K562 (cell line): ENCODE results near the gene ARMC12. TPM values are rescaled to one million over a fixed set of nuclear protein-coding genes. Genes with fewer than 3 reads are reported as not detected.

Experiments
- ARHGAP35 ChIP-seq: fragments of 450-650 bp; IDR thresholded peaks from 2 replicates; pipeline ENCODE4 v1.6.1; 2018; ENCODE audit not compliant: partially characterized antibody
- BACH1 ChIP-seq: fragments of 200-800 bp; sonication (Bioruptor generic); IDR thresholded peaks from 2 replicates; pipeline ENCODE4 v1.6.1; 2016; ENCODE audit warnings: missing genetic modification characterization, missing compliant biosample characterization
- BCOR ChIP-seq: fragments of 450-650 bp; IDR thresholded peaks from 2 replicates; pipeline ENCODE4 v1.6.1; 2016
- CBFB ChIP-seq: sonication (generic); formaldehyde crosslinking; IDR thresholded peaks from 2 replicates; pipeline ENCODE4 v1.4.0; 2020; ENCODE audit warnings: mild to moderate bottlenecking, missing genetic modification reagents
- CREM ChIP-seq: IDR thresholded peaks from 2 replicates; pipeline ENCODE4 v1.6.1; 2014; ENCODE audit warnings: antibody characterized with exemption, low read depth
- DEAF1 ChIP-seq: fragments of 450-650 bp; formaldehyde crosslinking; IDR thresholded peaks from 2 replicates; pipeline ENCODE4 v1.4.0; 2020; ENCODE audit warnings: mild to moderate bottlenecking, moderate library complexity
- DNMT1 ChIP-seq: fragments of 450-650 bp; IDR thresholded peaks from 2 replicates; pipeline ENCODE4 v1.6.1; 2016; ENCODE audit warnings: antibody characterized with exemption, mild to moderate bottlenecking
- HOXB6 ChIP-seq: fragments of 250-450 bp; sonication (Bioruptor Pico); IDR thresholded peaks from 2 replicates; pipeline ENCODE4 v1.5.1; 2022; ENCODE audit warnings: mild to moderate bottlenecking, borderline replicate concordance
- LEF1 ChIP-seq: fragments of 450-650 bp; IDR thresholded peaks from 2 replicates; pipeline ENCODE4 v1.6.1; 2016; ENCODE audit warnings: mild to moderate bottlenecking
- MYBL2 ChIP-seq, 2 experiments: fragments of 450-650 bp in 1 of 2; sonication (generic) in 1 of 2; formaldehyde crosslinking in 1 of 2; IDR thresholded peaks; 2 replicates each; pipeline versions ENCODE4 v1.6.1 to v1.8.1; 2017 to 2022; ENCODE audit warnings: borderline replicate concordance in 1 of 2, inconsistent platforms in 1 of 2, low read depth in 1 of 2, mild to moderate bottlenecking in 1 of 2, missing genetic modification reagents in 1 of 2, moderate library complexity in 1 of 2
- NCOR1 ChIP-seq: fragments of 450-650 bp; IDR thresholded peaks from 2 replicates; pipeline ENCODE4 v1.6.1; 2016; ENCODE audit warnings: mild to moderate bottlenecking, moderate library complexity
- SMARCA4 ChIP-seq: fragments of 450-650 bp; IDR thresholded peaks from 2 replicates; pipeline ENCODE4 v1.6.1; 2016
- TFAM ChIP-seq: fragments of 250-450 bp; sonication (Bioruptor Pico); conservative IDR thresholded peaks from 2 replicates; pipeline ENCODE4 v1.5.0; 2021; ENCODE audit warnings: mild to moderate bottlenecking, moderate library complexity
- TGIF2 ChIP-seq: sonication (generic); formaldehyde crosslinking; IDR thresholded peaks from 2 replicates; pipeline ENCODE4 v1.8.1; 2022; ENCODE audit warnings: mild to moderate bottlenecking, missing genetic modification reagents, moderate library complexity
- YBX1 ChIP-seq: fragments of 450-650 bp; IDR thresholded peaks from 2 replicates; pipeline ENCODE4 v1.7.1; 2016; ENCODE audit warnings: mild to moderate bottlenecking
- ZBED1 ChIP-seq: IDR thresholded peaks from 2 replicates; pipeline ENCODE4 v1.6.1; 2014
- ZNF143 ChIP-seq: sonication (generic); formaldehyde crosslinking; IDR thresholded peaks from 2 replicates; pipeline ENCODE4 v1.9.0; 2022; ENCODE audit warnings: mild to moderate bottlenecking, missing genetic modification reagents
- ZNF184 ChIP-seq: sonication (generic); formaldehyde crosslinking; IDR thresholded peaks from 2 replicates; pipeline ENCODE4 v1.5.0; 2020; ENCODE audit warnings: missing genetic modification reagents
- ZNF644 ChIP-seq: fragments of 200-800 bp; sonication (Bioruptor generic); IDR thresholded peaks from 2 replicates; pipeline ENCODE4 v1.6.1; 2016; ENCODE audit warnings: low read depth, missing genetic modification characterization, missing compliant biosample characterization
- polyA plus RNA-seq, 8 experiments: library from polyadenylated mRNA; depleted of rRNA in 4 of 8; stranded (reverse) in 5 of 8; unstranded in 3 of 8; fragments of >200 nt; fragmentation: Nextera tagmentation in 2 of 8; fragmentation: Illumina TruSeq in 1 of 8; extraction: Ambion mirVana in 2 of 8; extraction: Trizol in 1 of 8; gene quantifications; 2 replicates each; pipeline versions ENCODE4 v1.2.1 to v1.2.3, GENCODE V29; 2011 to 2014; ENCODE audit warnings: inconsistent platforms in 1 of 8, missing spikeins in 1 of 8
- total RNA-seq, 7 experiments: library from RNA; depleted of rRNA in 6 of 7; stranded (reverse); fragments of >200 nt in 6 of 7; fragmentation: Illumina TruSeq in 2 of 7; extraction: Trizol in 2 of 7; gene quantifications; 2 replicates each; pipeline versions ENCODE4 v1.2.1 to v1.2.3, GENCODE V29; 2011 to 2021; ENCODE audit warnings: low replicate concordance in 1 of 7
- TF ChIP-seq, protein P1 (sequence below): fragments of 250-450 bp; sonication (Bioruptor Pico); IDR thresholded peaks from 2 replicates; pipeline ENCODE4 v1.4.0; 2020; ENCODE audit warnings: mild to moderate bottlenecking, moderate library complexity, borderline replicate concordance
- TF ChIP-seq, protein P2 (sequence below): fragments of 450-650 bp; IDR thresholded peaks from 2 replicates; pipeline ENCODE4 v1.6.1; 2014; ENCODE audit warnings: low read depth, mild to moderate bottlenecking, moderate library complexity, borderline replicate concordance

ARMC12 gene
- total and polyA plus RNA-seq, 9 of the 15 experiments (the other 6 are each of a cell fraction or from before 2014, with no cell fraction given) = 0.09 to 0.58 (median 0.31) TPM; not detected in 3

DNA sequence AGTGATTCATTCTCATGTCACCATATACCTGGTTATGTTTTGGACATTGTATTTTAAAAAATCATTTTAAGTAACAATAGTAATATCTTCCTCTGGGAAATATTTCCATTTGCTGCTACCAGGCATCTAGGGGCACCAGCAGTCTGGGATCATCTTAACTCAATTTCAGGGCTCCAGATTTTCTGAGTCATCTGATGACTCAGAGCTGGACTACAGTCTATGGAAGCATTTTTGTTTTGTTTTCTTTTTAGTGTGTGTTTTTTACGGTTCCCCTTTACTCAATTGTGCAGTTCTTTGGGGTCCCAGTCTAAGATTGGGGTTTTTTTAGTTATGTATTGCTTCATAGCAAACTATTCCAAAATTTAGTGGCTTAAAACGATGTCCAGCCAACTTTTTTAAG lies 42.4 kb upstream of the ARMC12 start (continued):
- TF ChIP-seq MYBL2 (IDR thresholded peaks at IDR 0.05; ENCODE audit: low read depth) (no peak), MYBL2 (CRISPR knock-in tag; IDR thresholded peaks at IDR 0.05; ENCODE audit: borderline replicate concordance) (no peak), ZNF184 (CRISPR knock-in tag) (no peak), DNMT1 (no peak), ARHGAP35 (no peak), SMARCA4 (peak; percentile 86), ZBED1 (no peak), LEF1 (peak; percentile 25; the same call in 1 of the 2 replicates), CBFB (CRISPR knock-in tag) (no peak), CREM (no peak), TFAM (CRISPR knock-in tag) (no peak), DEAF1 (CRISPR knock-in tag) (no peak), ZNF143 (CRISPR knock-in tag) (no peak), YBX1 (no peak), HOXB6 (no peak), TGIF2 (CRISPR knock-in tag) (no peak), NCOR1 (peak; percentile 18; the same call in 1 of the 2 replicates), ZNF644 (tag) (no peak), BCOR (no peak), BACH1 (tag) (no peak)
- TF ChIP-seq, protein P1, sequence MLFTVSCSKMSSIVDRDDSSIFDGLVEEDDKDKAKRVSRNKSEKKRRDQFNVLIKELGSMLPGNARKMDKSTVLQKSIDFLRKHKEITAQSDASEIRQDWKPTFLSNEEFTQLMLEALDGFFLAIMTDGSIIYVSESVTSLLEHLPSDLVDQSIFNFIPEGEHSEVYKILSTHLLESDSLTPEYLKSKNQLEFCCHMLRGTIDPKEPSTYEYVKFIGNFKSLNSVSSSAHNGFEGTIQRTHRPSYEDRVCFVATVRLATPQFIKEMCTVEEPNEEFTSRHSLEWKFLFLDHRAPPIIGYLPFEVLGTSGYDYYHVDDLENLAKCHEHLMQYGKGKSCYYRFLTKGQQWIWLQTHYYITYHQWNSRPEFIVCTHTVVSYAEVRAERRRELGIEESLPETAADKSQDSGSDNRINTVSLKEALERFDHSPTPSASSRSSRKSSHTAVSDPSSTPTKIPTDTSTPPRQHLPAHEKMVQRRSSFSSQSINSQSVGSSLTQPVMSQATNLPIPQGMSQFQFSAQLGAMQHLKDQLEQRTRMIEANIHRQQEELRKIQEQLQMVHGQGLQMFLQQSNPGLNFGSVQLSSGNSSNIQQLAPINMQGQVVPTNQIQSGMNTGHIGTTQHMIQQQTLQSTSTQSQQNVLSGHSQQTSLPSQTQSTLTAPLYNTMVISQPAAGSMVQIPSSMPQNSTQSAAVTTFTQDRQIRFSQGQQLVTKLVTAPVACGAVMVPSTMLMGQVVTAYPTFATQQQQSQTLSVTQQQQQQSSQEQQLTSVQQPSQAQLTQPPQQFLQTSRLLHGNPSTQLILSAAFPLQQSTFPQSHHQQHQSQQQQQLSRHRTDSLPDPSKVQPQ (CRISPR knock-in tag) = no peak
- TF ChIP-seq, protein P2, sequence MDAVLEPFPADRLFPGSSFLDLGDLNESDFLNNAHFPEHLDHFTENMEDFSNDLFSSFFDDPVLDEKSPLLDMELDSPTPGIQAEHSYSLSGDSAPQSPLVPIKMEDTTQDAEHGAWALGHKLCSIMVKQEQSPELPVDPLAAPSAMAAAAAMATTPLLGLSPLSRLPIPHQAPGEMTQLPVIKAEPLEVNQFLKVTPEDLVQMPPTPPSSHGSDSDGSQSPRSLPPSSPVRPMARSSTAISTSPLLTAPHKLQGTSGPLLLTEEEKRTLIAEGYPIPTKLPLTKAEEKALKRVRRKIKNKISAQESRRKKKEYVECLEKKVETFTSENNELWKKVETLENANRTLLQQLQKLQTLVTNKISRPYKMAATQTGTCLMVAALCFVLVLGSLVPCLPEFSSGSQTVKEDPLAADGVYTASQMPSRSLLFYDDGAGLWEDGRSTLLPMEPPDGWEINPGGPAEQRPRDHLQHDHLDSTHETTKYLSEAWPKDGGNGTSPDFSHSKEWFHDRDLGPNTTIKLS = no peak
